GM18870 (cell line): ENCODE data around the gene UNC5C.

Source experiments
- ATAC-seq: cut with Tn5 transposase; IDR thresholded peaks from one replicate; pipeline ENCODE4 v1.9.1; 2021; ENCODE audit warnings: moderate library complexity; ENCODE audit not compliant: unreplicated experiment

UNC5C gene

GRCh38 chr4:95469617-95470016 lies 79.2 kb downstream of the UNC5C start:
- no peak for ATAC-seq

GRCh38 chr4:95466791-95467190 lies 82.0 kb downstream of the UNC5C start:
- no peak for ATAC-seq

GRCh38 chr4:95465010-95465409 lies 83.8 kb downstream of the UNC5C start:
- ATAC-seq, result no peak

GRCh38 chr4:95462921-95463320 lies 85.9 kb downstream of the UNC5C start:
- ATAC-seq, result no peak

- no peak for ATAC-seq
These were observed 91.4 kb downstream of the UNC5C start for GRCh38 chr4:95457353-95457752.

- no peak for ATAC-seq
These were observed 98.5 kb downstream of the UNC5C start for GRCh38 chr4:95450294-95450693.

- ATAC-seq, result no peak
These were observed 102.6 kb downstream of the UNC5C start for GRCh38 chr4:95446173-95446572.

GRCh38 chr4:95445251-95445650 lies 103.5 kb downstream of the UNC5C start:
- ATAC-seq, result no peak

GRCh38 chr4:95444812-95445211 lies 104.0 kb downstream of the UNC5C start:
- no peak for ATAC-seq

- no peak for ATAC-seq
These were observed 108.9 kb downstream of the UNC5C start for GRCh38 chr4:95439896-95440295.

GRCh38 chr4:95439071-95439470 lies 109.7 kb downstream of the UNC5C start:
- ATAC-seq, result no peak

GRCh38 chr4:95432466-95432865 lies 116.3 kb downstream of the UNC5C start:
- ATAC-seq, result no peak

GRCh38 chr4:95431678-95432077 lies 117.1 kb downstream of the UNC5C start:
- ATAC-seq, result no peak

- ATAC-seq, result no peak
These were observed 119.4 kb downstream of the UNC5C start for GRCh38 chr4:95429416-95429815.

GRCh38 chr4:95428291-95429070 lies 120.3 kb downstream of the UNC5C start:
- ATAC-seq, result no peak

GRCh38 chr4:95426455-95426854 lies 122.3 kb downstream of the UNC5C start:
- no peak for ATAC-seq

GRCh38 chr4:95422436-95422835 lies 126.3 kb downstream of the UNC5C start:
- ATAC-seq, result no peak

GRCh38 chr4:95421869-95422268 lies 126.9 kb downstream of the UNC5C start:
- no peak for ATAC-seq

GRCh38 chr4:95417531-95417930 lies 131.2 kb downstream of the UNC5C start:
- ATAC-seq, result no peak

GRCh38 chr4:95415346-95415771 lies 133.4 kb downstream of the UNC5C start:
- ATAC-seq, result no peak

- ATAC-seq, result no peak
These were observed 137.2 kb downstream of the UNC5C start for GRCh38 chr4:95411371-95412088.

- no peak for ATAC-seq
These were observed 138.3 kb downstream of the UNC5C start for GRCh38 chr4:95410387-95410977.
